Measurements from ENCODE around the gene MX1. TPM values are rescaled to one million over a fixed set of nuclear protein-coding genes. Genes with fewer than 3 reads are reported as not detected.

The MX1 gene
- total RNA-seq, 2 donors from 2014 or later, result 14.2 to 32.5 TPM

Other genes starting within 250 kb of the MX1 start
- not detected for gene FAM3B, start 109.4 kb upstream of the MX1 start, total RNA-seq
- 10 to 100 TPM; 13.0 to 59.1 TPM for gene MX2, start 64.2 kb upstream of the MX1 start, total RNA-seq
- gene TMPRSS2, start 81.9 kb downstream of the MX1 start, total RNA-seq, result not detected